Activated CD4-positive, alpha-beta memory T cell treated with anti-CD3 and anti-CD28 coated beads for 36 hours (primary cell): ENCODE results near the gene EXOC3L1. TPM values are rescaled to one million over a fixed set of nuclear protein-coding genes. Genes with fewer than 3 reads are reported as not detected.
A peak's percentile ranks its signal among the peaks of the same experiment; 100 is the strongest.

Source experiments
- CTCF ChIA-PET: fragments of 350-600 bp; sonication (Branson Sonifier 250); formaldehyde crosslinking; loops from one replicate; lab custom pipeline; 2021; ENCODE audit warnings: antibody characterized with exemption, inconsistent platforms; lab: Charles Lee
- POLR2A ChIA-PET: fragments of 350-600 bp; sonication (Branson Sonifier 250); formaldehyde crosslinking; loops from one replicate; lab custom pipeline; 2021; ENCODE audit warnings: antibody characterized with exemption; lab: Charles Lee
- DNase-seq: peaks from one replicate; pipeline ENCODE4 v3.0.0-alpha.2; 2020
- H3K27ac Mint-ChIP-seq: one replicate; pipeline ENCODE4 v1.8.0; 2021; ENCODE audit warnings: mixed read lengths
- H3K27me3 Mint-ChIP-seq: one replicate; pipeline ENCODE4 v1.8.0; 2021; ENCODE audit warnings: mixed read lengths
- H3K36me3 Mint-ChIP-seq: one replicate; pipeline ENCODE4 v1.8.0; 2021; ENCODE audit warnings: mixed read lengths
- H3K4me1 Mint-ChIP-seq: one replicate; pipeline ENCODE4 v1.8.0; 2021; ENCODE audit warnings: low read depth, mixed read lengths
- H3K4me3 Mint-ChIP-seq: one replicate; pipeline ENCODE4 v1.8.0; 2021; ENCODE audit warnings: mild to moderate bottlenecking, mixed read lengths
- H3K9me3 Mint-ChIP-seq: one replicate; pipeline ENCODE4 v1.8.0; 2021; ENCODE audit warnings: mixed read lengths
- intact Hi-C: fragments of 100-400 bp; cut with micrococcal nuclease; formaldehyde crosslinking; loops from one replicate; pipeline ENCODE4 v1.15.1; 2023
- total RNA-seq, 2 experiments: library from RNA; stranded (reverse); gene quantifications; one replicate each; pipeline ENCODE4 v1.2.3, GENCODE V29; 2021

The EXOC3L1 gene
- total RNA-seq, 2 experiments from 2014 or later = not detected

DNA sequence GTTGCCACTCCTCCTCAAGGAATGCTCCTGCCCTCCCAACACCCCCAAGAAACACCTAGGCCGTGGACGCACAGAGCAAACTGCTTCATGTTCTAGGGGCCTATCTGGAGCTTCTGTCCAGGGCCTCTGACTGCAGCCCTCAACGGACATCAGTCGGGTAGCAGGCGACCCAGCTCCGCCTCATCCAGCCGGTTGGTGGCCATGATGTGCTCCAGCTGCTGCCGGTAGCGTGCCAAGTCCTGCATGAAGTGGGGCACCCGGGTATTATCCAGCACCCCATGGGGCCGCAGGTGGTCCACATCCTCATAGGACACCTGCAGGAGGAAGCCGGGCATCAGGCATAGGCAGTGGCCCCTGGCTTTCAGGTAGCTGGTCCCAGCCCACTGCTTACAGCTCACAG is 13.3 kb downstream of the EXOC3L1 start:
- no peak overlapping the region for H3K4me3 Mint-ChIP-seq
- H3K27ac Mint-ChIP-seq = no peak overlapping the region
- peaks cover 26% of the 10 kb centered on the region for H3K4me1 Mint-ChIP-seq
- POLR2A ChIA-PET = interaction anchor here (0.9 to 1.0 kb wide), 2 partner anchors 12 to 13 kb away, joined by 3 read pairs; partner anchors contain the start of gene HSF4
- no peaks in the 10 kb centered on the region for H3K9me3 Mint-ChIP-seq
- H3K27me3 Mint-ChIP-seq = peaks cover 14% of the 10 kb centered on the region
- no peaks in the 10 kb centered on the region for H3K36me3 Mint-ChIP-seq
- DNase-seq = no peak
- intact Hi-C loops = loop anchor here (10.0 kb wide), 1 partner anchor 908 kb away; the partner anchor contains the start of gene NFATC3
- CTCF ChIA-PET = interaction anchor here (0.7 to 5.1 kb wide), 8 partner anchors 9 to 215 kb away, joined by 4 to 39 read pairs (median 6); partner anchors contain the start of gene CES3

GRCh38 chr16:67174706-67175231 is 15.2 kb downstream of the EXOC3L1 start:
- ChIA-PET POLR2A (interaction anchor here (0.6 to 1.5 kb wide), 8 partner anchors 10 to 70 kb away, joined by 3 to 4 read pairs (median 4); partner anchors contain the start of gene HSF4), CTCF (interaction anchor here (0.8 to 5.1 kb wide), 11 partner anchors 10 to 222 kb away, joined by 3 to 39 read pairs (median 7); partner anchors contain the start of genes CES3 and HSF4)
- H3K9me3 Mint-ChIP-seq = no peaks in the 10 kb centered on the region
- H3K27me3 Mint-ChIP-seq = peaks cover 25% of the 10 kb centered on the region
- no peak for DNase-seq
- peaks cover 38% of the 10 kb centered on the region for H3K4me1 Mint-ChIP-seq
- intact Hi-C loops = loop anchor here (1.0 to 10.0 kb wide), 2 partner anchors 9 to 910 kb away; partner anchors contain the start of genes MATCAP1 and NFATC3
- no peak overlapping the region for H3K27ac Mint-ChIP-seq
- no peak overlapping the region for H3K4me3 Mint-ChIP-seq
- no peaks in the 10 kb centered on the region for H3K36me3 Mint-ChIP-seq

DNA sequence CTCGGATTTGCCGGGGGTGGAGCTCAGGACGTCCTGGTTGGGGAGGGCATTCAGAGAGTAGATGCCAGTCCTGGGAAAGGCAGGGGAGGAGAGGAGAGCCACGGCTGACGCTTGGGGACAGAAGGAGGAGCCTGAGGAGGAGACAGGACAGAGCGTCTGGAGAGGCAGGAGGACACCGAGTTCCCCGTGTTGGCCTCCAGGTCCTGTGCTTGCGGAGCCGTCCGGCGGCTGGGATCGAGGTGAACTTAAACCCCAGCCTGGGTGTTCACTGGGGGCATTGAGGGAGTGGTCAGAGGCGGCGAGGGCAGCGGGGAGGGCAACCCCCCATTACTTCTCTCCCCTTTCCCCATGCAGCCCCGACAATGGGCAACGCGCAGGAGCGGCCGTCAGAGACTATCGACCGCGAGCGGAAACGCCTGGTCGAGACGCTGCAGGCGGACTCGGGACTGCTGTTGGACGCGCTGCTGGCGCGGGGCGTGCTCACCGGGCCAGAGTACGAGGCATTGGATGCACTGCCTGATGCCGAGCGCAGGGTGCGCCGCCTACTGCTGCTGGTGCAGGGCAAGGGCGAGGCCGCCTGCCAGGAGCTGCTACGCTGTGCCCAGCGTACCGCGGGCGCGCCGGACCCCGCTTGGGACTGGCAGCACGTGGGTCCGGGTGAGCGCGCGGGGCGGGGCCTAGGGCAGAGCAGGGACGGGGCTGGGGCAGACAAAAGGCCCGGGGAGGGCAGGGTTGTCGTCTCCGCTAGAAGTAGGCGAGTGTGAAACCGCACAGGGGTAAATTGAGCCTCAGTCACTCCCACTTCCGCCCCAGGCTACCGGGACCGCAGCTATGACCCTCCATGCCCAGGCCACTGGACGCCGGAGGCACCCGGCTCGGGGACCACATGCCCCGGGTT is 15.9 kb downstream of the EXOC3L1 start:
- ChIA-PET CTCF (interaction anchor here (0.9 to 5.1 kb wide), 9 partner anchors 10 to 157 kb away, joined by 3 to 39 read pairs (median 8); partner anchors contain the start of genes FBXL8, HSF4 and TRADD), POLR2A (interaction anchor here (0.8 to 1.3 kb wide), 5 partner anchors 8 to 70 kb away, joined by 3 to 4 read pairs (median 4); partner anchors contain the start of gene HSF4)
- DNase-seq = peak; percentile 79
- peaks cover 25% of the 10 kb centered on the region for H3K27me3 Mint-ChIP-seq
- H3K4me1 Mint-ChIP-seq = peaks cover 42% of the 10 kb centered on the region
- no peaks in the 10 kb centered on the region for H3K9me3 Mint-ChIP-seq
- intact Hi-C loops = loop anchor here (1.0 to 10.0 kb wide), 2 partner anchors 9 to 911 kb away; partner anchors contain the start of genes MATCAP1 and NFATC3
- H3K4me3 Mint-ChIP-seq = peak overlapping the region; percentile 64
- H3K27ac Mint-ChIP-seq = no peak overlapping the region
- H3K36me3 Mint-ChIP-seq = no peaks in the 10 kb centered on the region

DNA sequence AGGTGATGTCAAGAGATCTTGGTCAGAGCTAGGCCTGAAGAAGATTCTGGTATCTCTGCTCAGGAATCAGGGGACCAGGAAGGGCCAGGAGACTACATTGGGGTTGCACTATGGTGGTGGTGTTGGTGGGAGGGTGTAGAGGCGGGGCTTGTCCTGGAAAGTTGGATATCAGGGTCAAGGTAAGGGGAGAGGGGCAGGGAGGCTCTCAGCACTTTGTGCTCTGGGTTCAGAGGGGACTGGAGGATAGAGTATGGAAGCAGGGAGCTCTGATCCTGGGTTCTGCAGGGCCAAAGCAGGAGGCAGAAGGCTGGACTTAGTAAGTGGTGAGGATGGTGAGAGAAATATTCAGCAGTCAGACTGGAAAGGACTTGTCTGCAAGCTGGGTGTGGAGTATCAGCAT is 16.6 kb downstream of the EXOC3L1 start:
- Mint-ChIP-seq H3K36me3 (no peaks in the 10 kb centered on the region), H3K27me3 (peaks cover 31% of the 10 kb centered on the region), H3K4me3 (peak overlapping the region; percentile 64), H3K9me3 (no peaks in the 10 kb centered on the region), H3K4me1 (peaks cover 38% of the 10 kb centered on the region), H3K27ac (no peak overlapping the region)
- ChIA-PET POLR2A (interaction anchor here (1.1 kb wide), 1 partner anchor 9 kb away, joined by 4 read pairs; no protein-coding TSS in a partner anchor), CTCF (interaction anchor here (2.0 to 5.1 kb wide), 5 partner anchors 9 to 155 kb away, joined by 8 to 39 read pairs (median 16); partner anchors contain the start of genes FBXL8, HSF4 and TRADD)
- intact Hi-C loops = loop anchor here (10.0 kb wide), 1 partner anchor 911 kb away; the partner anchor contains the start of gene NFATC3
- no peak for DNase-seq

- peaks cover 34% of the 10 kb centered on the region for H3K4me1 Mint-ChIP-seq
- DNase-seq = no peak
- H3K27me3 Mint-ChIP-seq = peaks cover 44% of the 10 kb centered on the region
- no peak overlapping the region for H3K27ac Mint-ChIP-seq
- POLR2A ChIA-PET = no interaction called here
- H3K4me3 Mint-ChIP-seq = peak overlapping the region; percentile 67
- no peaks in the 10 kb centered on the region for H3K9me3 Mint-ChIP-seq
- no peaks in the 10 kb centered on the region for H3K36me3 Mint-ChIP-seq
- CTCF ChIA-PET = interaction anchor here (1.3 to 3.7 kb wide), 5 partner anchors 12 to 217 kb away, joined by 5 to 35 read pairs (median 14); partner anchors contain the start of genes B3GNT9, FBXL8 and TRADD
- intact Hi-C loops = loop anchor here (1.0 to 10.0 kb wide), 3 partner anchors 12 to 914 kb away; partner anchors contain the start of genes FBXL8, NFATC3 and TRADD
Measured at GRCh38 chr16:67170949-67171649, 18.8 kb downstream of the EXOC3L1 start.

DNA sequence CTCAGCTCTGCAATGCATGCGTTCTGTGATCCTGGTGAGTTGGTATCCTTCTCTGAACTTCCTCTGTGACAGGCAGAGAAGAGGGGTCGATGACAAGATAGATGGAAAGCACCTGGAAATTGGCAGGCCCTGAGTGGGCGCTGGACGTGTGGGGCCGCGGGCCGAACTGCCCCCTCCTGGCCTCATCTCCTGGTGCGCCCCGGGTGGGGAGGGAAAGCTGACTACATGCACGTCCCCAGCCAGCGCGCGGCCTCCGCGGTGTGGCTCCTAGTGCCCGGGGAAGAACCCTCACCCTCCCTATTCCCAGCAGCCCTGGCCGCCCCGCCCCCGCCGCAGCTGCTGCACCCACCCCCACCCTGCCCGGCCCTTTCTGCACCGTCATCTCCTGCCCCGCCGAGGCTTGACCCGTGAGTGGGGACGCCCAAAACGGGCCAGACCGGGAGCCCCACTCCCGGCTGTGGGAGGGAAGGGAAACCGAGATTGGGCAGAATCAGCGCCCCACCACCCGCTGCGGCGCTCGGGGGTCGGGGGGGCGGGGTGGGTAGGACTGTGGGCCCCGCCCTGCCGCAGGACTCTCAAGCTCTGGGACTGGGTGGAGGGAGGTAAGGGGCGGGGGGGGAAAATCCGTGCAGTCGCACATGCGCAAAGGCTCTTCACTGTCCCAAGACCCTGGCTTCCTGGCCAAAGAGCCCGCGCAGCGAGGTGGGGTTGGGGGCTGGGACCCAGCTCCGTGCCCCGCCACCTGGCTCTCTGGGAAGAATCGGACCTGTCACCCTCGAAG is 19.6 kb downstream of the EXOC3L1 start, which contains the start of gene NOL3:
NOL3 (plus strand) TSS at position 371 of the 781 bp plus-strand sequence.
- Mint-ChIP-seq H3K4me1 (peaks cover 36% of the 10 kb centered on the region), H3K27ac (peak within 1 kb of the TSS; percentile 11), H3K36me3 (no peaks in the 10 kb centered on the region), H3K4me3 (peak within 1 kb of the TSS; percentile 76), H3K9me3 (no peaks in the 10 kb centered on the region), H3K27me3 (peaks cover 46% of the 10 kb centered on the region)
- intact Hi-C loops = loop anchor here (1.0 to 10.0 kb wide), 3 partner anchors 11 to 914 kb away; partner anchors contain the start of genes FBXL8, NFATC3 and TRADD
- peak; percentile 80 for DNase-seq
- CTCF ChIA-PET = interaction anchor here (0.5 to 3.7 kb wide), 9 partner anchors 11 to 392 kb away, joined by 3 to 35 read pairs (median 5); partner anchors contain the start of genes B3GNT9, CTCF, FBXL8 and TRADD
- POLR2A ChIA-PET = interaction anchor here (3.0 kb wide), 1 partner anchor 11 kb away, joined by 23 read pairs; the partner anchor contains the start of genes FBXL8 and TRADD

- ChIA-PET POLR2A (interaction anchor here (3.0 kb wide), 1 partner anchor 10 kb away, joined by 23 read pairs; the partner anchor contains the start of genes FBXL8 and TRADD), CTCF (interaction anchor here (0.5 to 3.7 kb wide), 9 partner anchors 10 to 393 kb away, joined by 3 to 35 read pairs (median 5); partner anchors contain the start of genes B3GNT9, CTCF, FBXL8 and TRADD)
- Mint-ChIP-seq H3K27ac (peak overlapping the region; percentile 11), H3K27me3 (peaks cover 50% of the 10 kb centered on the region), H3K9me3 (no peaks in the 10 kb centered on the region), H3K4me3 (peak overlapping the region; percentile 76), H3K4me1 (peaks cover 38% of the 10 kb centered on the region), H3K36me3 (no peaks in the 10 kb centered on the region)
- peak; percentile 53 for DNase-seq
- intact Hi-C loops = loop anchor here (1.0 to 10.0 kb wide), 3 partner anchors 10 to 915 kb away; partner anchors contain the start of genes FBXL8, NFATC3 and TRADD
Measured at GRCh38 chr16:67169642-67170167, 20.2 kb downstream of the EXOC3L1 start.

- no peaks in the 10 kb centered on the region for H3K36me3 Mint-ChIP-seq
- CTCF ChIA-PET = interaction anchor here (0.6 to 3.7 kb wide), 6 partner anchors 9 to 208 kb away, joined by 3 to 35 read pairs (median 5); partner anchors contain the start of genes B3GNT9, CES3, FBXL8 and TRADD
- intact Hi-C loops = no loop called here
- POLR2A ChIA-PET = interaction anchor here (0.6 to 3.0 kb wide), 2 partner anchors 9 to 11 kb away, joined by 3 to 23 read pairs; partner anchors contain the start of genes FBXL8 and TRADD
- DNase-seq = no peak
- H3K9me3 Mint-ChIP-seq = no peaks in the 10 kb centered on the region
- H3K4me3 Mint-ChIP-seq = no peak overlapping the region
- no peak overlapping the region for H3K27ac Mint-ChIP-seq
- H3K27me3 Mint-ChIP-seq = peaks cover 54% of the 10 kb centered on the region
- H3K4me1 Mint-ChIP-seq = peaks cover 41% of the 10 kb centered on the region
Measured at GRCh38 chr16:67169011-67169451, 20.9 kb downstream of the EXOC3L1 start.

DNA sequence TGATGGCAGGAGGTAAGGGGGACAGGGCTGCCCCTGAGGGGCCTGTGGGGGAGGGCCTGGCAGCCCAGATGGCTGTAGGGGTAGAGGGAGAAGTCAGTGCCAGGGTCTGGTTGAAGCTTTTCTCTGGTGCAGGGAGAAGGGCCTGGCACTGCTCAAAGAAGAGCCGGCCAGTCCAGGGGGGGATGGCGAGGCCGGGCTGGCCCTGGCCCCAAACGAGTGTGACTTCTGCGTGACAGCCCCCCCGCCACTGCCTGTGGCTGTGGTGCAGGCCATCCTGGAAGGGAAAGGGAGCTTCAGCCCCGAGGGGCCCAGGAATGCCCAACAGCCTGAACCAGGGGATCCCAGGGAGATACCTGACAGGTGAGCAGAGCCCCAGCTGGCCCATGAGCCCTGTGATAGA is 22.3 kb downstream of the EXOC3L1 start:
- Mint-ChIP-seq H3K27me3 (peaks cover 50% of the 10 kb centered on the region), H3K9me3 (no peaks in the 10 kb centered on the region), H3K4me1 (peaks cover 34% of the 10 kb centered on the region), H3K27ac (no peak overlapping the region), H3K4me3 (no peak overlapping the region), H3K36me3 (no peaks in the 10 kb centered on the region)
- POLR2A ChIA-PET = interaction anchor here (3.0 kb wide), 1 partner anchor 8 kb away, joined by 23 read pairs; the partner anchor contains the start of genes FBXL8 and TRADD
- DNase-seq = no peak
- CTCF ChIA-PET = interaction anchor here (1.0 to 3.7 kb wide), 2 partner anchors 8 to 18 kb away, joined by 3 to 35 read pairs; partner anchors contain the start of genes FBXL8 and TRADD
- intact Hi-C loops = no loop called here
